Measurements from ENCODE around the gene RTN4RL1. TPM values are rescaled to one million over a fixed set of nuclear protein-coding genes. Genes with fewer than 3 reads are reported as not detected.

The RTN4RL1 gene
- total RNA-seq, 1 experiment from 2014 or later: 0.22 TPM

DNA sequence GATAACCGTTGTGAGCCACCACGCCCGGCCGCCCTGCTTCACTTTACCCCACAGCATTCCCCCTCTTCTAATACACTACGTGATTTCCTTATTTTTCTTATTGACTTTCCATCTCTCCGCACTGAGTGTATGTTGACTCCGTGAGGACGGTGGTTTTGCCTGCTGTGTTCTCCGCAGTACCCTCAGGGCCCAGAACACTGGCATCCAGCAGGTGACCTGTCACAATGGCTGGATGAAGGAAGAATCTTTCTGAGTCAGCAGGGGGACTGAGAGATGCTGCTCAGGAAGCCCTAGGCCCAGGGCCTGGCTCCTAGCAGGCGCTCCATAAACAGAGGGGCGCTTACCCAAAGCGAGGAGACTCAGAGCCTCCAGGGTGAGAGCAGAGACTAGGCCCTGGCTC, 79.5 kb downstream of the RTN4RL1 start:
- no peak overlapping the region for H4K8ac ChIP-seq (replicated peaks; ENCODE audit: insufficient read length, low read depth, low read length)
- no peaks in the 10 kb centered on the region for H3K79me2 ChIP-seq (ENCODE audit: insufficient read depth, low read length)
- no peak overlapping the region for H2BK12ac ChIP-seq (ENCODE audit: insufficient read length, low read depth, low read length)
- no peak overlapping the region for H3K4me3 Mint-ChIP-seq
- no peaks in the 10 kb centered on the region for H4K20me1 ChIP-seq (ENCODE audit: control insufficient read depth, insufficient read depth, insufficient read length)
- H3K4ac ChIP-seq (ENCODE audit: low read depth, low read length): no peak overlapping the region
- no peak overlapping the region for H3K4me2 ChIP-seq (ENCODE audit: insufficient read depth, insufficient read length, low read length)
- WGBS (ENCODE audit: extremely low coverage, insufficient read length, low lambda C conversion rate): no CpG with 5 or more reads among the region's 12 CpGs
- peak; percentile 29 for DNase-seq
- H4K5ac ChIP-seq (ENCODE audit: insufficient read length, low read depth, low read length): no peak overlapping the region
- no peak overlapping the region for H2AK5ac ChIP-seq (ENCODE audit: insufficient read length, low read length)
- no peak overlapping the region for H3K27ac Mint-ChIP-seq
- no peaks in the 10 kb centered on the region for H3K27me3 ChIP-seq (ENCODE audit: insufficient read depth, low read length)
- no peaks in the 10 kb centered on the region for H3K9me3 ChIP-seq (ENCODE audit: control insufficient read depth, low read depth, low read length)
- H3T11ph ChIP-seq (ENCODE audit: low read length): no peak overlapping the region
- no peaks in the 10 kb centered on the region for H3K36me3 Mint-ChIP-seq (ENCODE audit: insufficient read depth in 1 of 3, low read depth in 3 of 3)
- no peaks in the 10 kb centered on the region for H3K79me1 ChIP-seq (ENCODE audit: insufficient read depth, low read depth, low read length, poor library complexity, severe bottlenecking)
- H3K27ac ChIP-seq (ENCODE audit: insufficient read length, low read depth, low read length): no peak overlapping the region
- H2BK15ac ChIP-seq (ENCODE audit: low read depth, low read length): no peak overlapping the region
- no peak overlapping the region for H2BK20ac ChIP-seq (ENCODE audit: low read depth, low read length, poor library complexity, severe bottlenecking)
- no peak overlapping the region for H3K9ac ChIP-seq (ENCODE audit: extremely low read depth, insufficient read length, low read length)
- no peak overlapping the region for H3K23ac ChIP-seq (ENCODE audit: insufficient read length, low read depth, low read length)
- no peak overlapping the region for H3K14ac ChIP-seq (ENCODE audit: insufficient read depth, low read length)
- no peaks in the 10 kb centered on the region; a peak in 2 of 5 replicates for H3K9me3 Mint-ChIP-seq
- no peak overlapping the region for H2BK120ac ChIP-seq (ENCODE audit: low read depth, low read length, poor library complexity, severe bottlenecking)
- H2BK5ac ChIP-seq (ENCODE audit: insufficient read length, low read length): no peak overlapping the region
- no peak overlapping the region for H3K56ac ChIP-seq (ENCODE audit: insufficient read length, low read depth, low read length)
- peaks cover 25% of the 10 kb centered on the region for H3K27me3 Mint-ChIP-seq (ENCODE audit: low read depth)
- H3K18ac ChIP-seq (ENCODE audit: insufficient read length, low read depth, low read length): no peak overlapping the region
- TF ChIP-seq, protein P1, sequence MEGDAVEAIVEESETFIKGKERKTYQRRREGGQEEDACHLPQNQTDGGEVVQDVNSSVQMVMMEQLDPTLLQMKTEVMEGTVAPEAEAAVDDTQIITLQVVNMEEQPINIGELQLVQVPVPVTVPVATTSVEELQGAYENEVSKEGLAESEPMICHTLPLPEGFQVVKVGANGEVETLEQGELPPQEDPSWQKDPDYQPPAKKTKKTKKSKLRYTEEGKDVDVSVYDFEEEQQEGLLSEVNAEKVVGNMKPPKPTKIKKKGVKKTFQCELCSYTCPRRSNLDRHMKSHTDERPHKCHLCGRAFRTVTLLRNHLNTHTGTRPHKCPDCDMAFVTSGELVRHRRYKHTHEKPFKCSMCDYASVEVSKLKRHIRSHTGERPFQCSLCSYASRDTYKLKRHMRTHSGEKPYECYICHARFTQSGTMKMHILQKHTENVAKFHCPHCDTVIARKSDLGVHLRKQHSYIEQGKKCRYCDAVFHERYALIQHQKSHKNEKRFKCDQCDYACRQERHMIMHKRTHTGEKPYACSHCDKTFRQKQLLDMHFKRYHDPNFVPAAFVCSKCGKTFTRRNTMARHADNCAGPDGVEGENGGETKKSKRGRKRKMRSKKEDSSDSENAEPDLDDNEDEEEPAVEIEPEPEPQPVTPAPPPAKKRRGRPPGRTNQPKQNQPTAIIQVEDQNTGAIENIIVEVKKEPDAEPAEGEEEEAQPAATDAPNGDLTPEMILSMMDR (conservative IDR thresholded peaks at IDR 0.05): no peak
- no peak overlapping the region for H4K91ac ChIP-seq (ENCODE audit: insufficient read length, low read depth, low read length)
- H3K4me1 Mint-ChIP-seq: peaks cover 0 to 12% of the 10 kb centered on the region in 2 experiments; a peak in 2 of 4 replicates
- H3K23me2 ChIP-seq (ENCODE audit: insufficient read length, low read depth, low read length, poor library complexity, severe bottlenecking): peaks cover 3% of the 10 kb centered on the region
- H2AFZ ChIP-seq (ENCODE audit: low read length): no peak overlapping the region
- no peaks in the 10 kb centered on the region for H3K4me1 ChIP-seq (ENCODE audit: insufficient read depth, low read length)

Data from H9 (cell line).